B cell (primary cell): Measurements from ENCODE around the gene MIPOL1.

Experiments used
- CTCF ChIP-seq: fragments of 200-600 bp; IDR thresholded peaks from one replicate; pipeline ENCODE4 v1.8.0; 2022; ENCODE audit warnings: antibody characterized with exemption, mild to moderate bottlenecking
- EZH2 ChIP-seq: IDR thresholded peaks from 2 replicates; pipeline ENCODE4 v1.6.1; 2012; ENCODE audit warnings: borderline replicate concordance, low read depth, mild to moderate bottlenecking, moderate library complexity, low read length; ENCODE audit not compliant: insufficient read depth, poor library complexity, severe bottlenecking

GRCh38 chr14:37422748-37423147, 225.0 kb downstream of the MIPOL1 start:
- TF ChIP-seq CTCF, result no peak
- no peak for TF ChIP-seq EZH2
